ENCODE data around the gene UMAD1.

The UMAD1 gene

DNA sequence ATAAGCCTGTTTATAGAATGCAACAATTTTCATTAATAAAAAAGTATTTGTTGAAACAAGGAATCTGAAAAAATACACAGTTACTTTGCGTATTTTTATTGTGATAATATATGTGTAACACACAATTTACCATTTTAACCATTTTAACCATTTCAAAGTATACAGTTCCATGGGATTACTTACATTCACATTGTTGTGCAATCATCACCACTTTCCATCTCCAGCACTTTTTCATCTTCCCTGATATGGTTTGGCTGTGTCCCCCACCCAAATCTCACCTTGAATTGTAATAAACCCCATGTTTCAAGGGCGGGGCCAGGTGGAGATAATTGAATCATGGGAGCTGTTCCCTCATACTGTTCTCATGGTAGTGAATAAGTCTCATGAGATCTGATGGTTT lies 266.8 kb downstream of the UMAD1 start:
- DNase-seq = no peak

DNA sequence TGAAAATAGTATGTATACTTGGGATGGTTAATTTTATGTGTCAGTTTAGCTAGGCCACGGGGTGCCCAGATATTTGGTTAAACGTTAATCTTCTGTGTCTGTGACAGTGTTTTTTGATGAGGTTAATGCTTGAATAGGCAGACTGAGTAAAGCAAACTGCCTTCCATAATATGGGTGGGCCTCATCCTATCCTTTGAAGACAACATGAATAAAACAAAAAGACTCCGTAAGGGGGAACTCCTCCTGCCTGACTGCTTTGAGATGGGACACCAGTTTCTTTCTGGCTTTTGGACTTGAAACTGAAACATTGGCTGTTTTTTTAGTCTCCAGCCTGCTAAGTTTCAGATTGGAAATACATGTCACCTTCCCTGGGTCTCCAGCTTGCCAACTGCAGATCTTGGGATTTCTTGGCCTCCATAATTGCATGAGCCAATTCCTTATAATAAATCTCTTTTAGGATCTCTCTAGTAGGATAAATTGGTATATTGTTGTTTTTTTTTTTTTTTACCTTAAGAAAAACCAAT lies 268.1 kb downstream of the UMAD1 start:
- no peak for DNase-seq

GRCh38 chr7:7909376-7909775 lies 268.8 kb downstream of the UMAD1 start:
- DNase-seq = no peak

DNA sequence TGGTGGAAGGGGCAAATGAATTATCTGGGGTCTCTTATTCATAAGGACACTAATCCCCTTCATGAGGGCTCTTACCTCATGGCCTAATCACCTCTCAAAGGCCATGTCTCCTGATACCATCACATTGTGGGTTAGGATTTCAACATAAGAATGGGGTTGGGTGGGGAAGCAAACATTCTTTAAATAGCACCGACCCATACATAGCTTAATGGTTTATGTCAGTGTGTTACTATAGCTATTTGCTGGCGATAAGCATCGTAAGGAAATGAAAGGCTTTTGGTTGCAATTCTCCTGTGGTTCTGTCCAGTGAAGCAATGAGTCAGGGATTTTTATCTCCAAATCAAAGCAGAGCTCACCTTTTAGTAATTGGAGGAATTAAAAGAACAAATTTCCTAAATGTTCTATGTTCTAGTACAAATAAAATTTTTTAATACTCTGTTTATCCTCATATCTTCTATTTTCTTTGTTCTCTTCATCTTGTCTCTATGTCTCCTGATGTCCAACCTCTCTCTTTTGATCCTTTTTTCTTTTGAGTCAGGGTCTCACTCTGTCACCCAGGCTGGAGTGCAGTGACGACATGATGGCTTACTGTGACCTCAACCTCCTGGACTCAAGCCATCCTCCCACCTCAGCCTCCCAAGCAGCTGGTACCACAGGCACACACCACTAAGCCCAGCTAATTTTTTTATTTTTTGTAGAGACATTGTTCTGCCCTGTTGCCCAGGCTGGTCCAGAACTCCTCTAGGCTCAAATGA lies 271.0 kb downstream of the UMAD1 start:
- peak; percentile 54 for DNase-seq

GRCh38 chr7:7912937-7913336 lies 272.4 kb downstream of the UMAD1 start:
- DNase-seq = no peak

GRCh38 chr7:7913504-7913903 lies 273.0 kb downstream of the UMAD1 start:
- DNase-seq = no peak

DNA sequence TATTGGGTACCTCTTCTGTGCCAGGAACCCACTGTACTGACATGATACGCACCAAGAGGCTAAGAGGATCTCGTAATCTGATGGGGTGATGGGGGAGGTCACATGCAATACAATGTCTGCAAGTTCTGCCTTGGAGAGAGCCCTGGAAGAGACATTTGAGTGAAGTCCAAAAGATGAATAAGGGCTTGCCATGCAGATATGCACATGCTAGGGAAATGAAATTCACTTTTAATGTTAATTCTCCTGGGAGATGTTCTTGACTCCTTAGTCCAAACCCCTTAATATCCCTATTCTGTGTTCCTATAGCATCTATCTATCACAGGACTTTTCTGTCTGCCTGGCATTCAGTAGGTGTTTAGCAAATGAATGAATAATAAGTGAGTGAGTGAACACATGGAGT lies 274.0 kb downstream of the UMAD1 start:
- DNase-seq = no peak

DNA sequence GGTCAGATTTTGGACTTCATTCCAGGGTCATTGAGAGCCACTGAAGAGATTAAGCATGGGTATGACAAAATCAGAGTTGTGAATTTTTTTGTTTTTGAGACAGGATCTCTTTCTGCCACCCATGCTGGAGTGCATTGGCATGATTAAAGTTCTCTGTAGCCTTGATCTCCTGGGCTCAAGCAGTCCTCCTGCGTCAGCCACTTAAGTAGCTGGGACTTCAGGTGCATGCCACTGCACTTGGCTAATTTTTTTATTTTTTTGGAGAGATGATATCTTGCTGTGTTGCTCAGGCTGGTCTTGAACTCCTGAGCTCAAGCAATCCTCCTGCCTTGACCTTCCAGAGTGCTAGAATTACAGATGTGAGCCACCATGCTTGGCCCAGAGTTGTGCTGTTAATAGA lies 275.5 kb downstream of the UMAD1 start:
- no peak for DNase-seq

DNA sequence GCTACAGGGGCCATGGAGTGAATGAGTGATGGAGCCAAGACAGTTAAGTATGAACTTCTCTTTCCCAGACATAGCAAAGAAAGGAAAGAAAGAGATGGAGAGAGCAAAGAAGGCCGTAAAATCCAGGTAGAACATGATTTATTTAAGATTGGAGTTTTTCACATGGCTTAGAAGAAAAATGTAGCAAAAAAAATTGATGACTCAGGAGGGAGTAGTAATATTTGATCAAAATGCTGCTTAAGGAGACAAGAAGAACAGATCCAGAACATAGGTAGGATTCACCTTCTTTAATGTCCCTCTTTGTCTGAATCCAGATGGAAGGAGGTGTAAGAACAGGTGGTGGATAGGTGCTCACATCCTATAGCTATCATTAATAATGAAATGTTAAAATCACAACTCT lies 277.0 kb downstream of the UMAD1 start:
- DNase-seq = no peak

GRCh38 chr7:7918736-7919448 lies 278.3 kb downstream of the UMAD1 start:
- DNase-seq = no peak

GRCh38 chr7:7919449-7919945 lies 278.9 kb downstream of the UMAD1 start:
- no peak for DNase-seq

DNA sequence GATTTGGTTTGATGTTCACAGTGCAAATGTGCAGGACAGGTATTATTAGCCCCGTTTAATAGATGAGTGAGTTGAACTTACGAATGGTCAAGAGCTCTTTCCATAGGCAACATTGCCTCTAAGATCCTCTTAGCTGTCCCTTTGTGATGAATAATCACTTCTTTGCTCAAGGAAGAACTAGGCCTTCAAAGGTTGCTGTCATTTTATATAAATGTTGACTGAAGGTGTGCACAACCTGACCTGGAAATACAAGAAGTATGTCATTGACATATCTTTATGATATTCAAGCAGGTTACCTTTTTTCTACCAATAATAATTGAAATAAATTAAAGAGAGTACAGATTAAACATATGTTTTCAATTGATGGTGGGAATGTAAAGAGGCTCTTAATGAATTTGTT lies 279.5 kb downstream of the UMAD1 start:
- DNase-seq = no peak

DNA sequence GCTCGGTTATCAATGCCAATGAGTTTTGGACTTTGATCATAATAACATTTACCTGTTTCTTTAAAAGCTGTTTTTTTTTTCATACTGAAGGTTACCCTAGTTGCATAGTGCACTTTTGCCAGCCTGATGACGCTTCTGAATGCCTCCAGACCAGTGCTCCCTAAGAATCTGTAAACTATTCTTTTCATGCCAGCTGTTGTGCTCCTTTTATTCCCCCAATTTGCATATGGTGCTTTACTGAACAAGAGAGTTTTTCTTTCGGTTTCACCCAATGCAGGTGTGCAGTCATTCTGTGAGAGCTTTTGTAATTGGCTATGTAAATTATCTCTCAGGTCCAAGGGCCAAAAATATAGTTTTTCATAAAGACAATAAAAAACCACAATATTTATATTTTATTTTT lies 279.9 kb downstream of the UMAD1 start:
- DNase-seq = no peak

DNA sequence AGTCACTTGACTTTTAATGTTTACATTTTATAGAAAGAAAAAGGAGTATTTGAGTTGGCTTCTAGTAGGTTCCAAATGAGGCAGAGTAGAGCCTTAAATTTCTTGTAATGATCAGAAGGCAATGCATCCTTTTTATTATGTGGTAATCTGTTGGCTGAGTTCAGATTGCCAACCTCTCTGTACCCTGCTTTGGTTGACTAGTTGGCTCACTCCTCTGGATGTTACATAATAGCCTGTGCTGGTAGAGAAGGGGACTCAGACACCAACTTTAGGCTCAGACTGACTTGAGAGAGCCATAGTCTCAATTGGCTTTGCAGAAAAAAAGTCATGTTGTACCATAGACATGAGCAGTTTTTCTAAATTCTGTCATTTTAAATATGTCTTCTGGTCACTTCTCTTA lies 281.3 kb downstream of the UMAD1 start:
- DNase-seq = no peak

DNA sequence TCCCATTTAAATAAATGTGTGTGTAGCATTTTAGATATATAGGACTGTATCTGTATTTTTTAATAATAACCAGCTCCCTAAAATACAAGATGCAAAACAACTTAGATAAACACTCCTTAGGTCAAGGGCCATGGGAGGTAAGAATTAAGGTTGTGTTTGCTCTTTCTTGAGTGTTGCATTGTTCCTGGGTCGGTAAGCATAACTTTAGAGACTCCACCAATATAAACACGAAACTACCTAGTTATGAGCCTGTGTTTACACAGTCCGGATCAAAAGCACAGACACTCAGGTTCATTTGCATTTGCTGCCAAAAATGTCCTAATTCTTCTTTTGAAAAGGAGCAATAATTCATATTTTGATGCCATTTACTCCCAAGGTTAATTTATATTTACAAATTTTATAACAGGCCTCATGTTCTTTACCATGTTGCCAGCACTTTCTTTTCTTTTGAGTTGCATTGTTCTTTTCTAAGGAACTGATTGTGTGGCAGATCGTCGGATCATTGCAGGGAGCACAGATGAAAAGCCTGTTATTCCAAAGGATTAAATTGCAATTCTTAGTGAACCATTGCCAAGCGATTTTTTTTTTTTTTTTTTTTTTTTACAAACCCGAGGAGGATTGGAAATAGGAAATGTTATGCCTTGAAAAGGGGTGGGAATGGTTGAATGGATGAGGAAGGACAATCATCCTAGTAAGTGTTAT lies 282.3 kb downstream of the UMAD1 start:
- DNase-seq = no peak

DNA sequence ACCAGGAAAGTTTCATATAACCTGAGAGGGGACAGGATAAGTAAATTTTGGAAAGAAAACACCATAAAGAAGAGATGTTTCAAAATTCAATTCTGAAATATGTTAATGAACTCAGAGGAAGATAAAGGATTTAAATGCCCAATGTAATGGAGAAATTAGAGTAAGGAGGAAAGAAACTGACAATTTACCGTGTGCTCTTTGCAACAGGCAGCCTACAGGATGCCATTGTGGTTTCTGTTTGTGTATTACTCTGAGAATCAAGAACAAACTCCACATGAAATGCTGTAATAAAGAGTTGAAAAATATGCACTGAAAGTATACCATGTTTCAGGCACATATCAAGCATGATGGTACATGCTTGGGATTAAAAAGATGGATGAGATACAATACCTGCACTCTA lies 283.3 kb downstream of the UMAD1 start:
- DNase-seq = no peak

- no peak for DNase-seq
Measured at GRCh38 chr7:7924303-7924702, 283.8 kb downstream of the UMAD1 start.

Measured in MV-4-11 (cell line).